Fibroblast of lung (primary cell): ENCODE data around the gene AASDH.

Experiments used
- EZH2 ChIP-seq: IDR thresholded peaks from 2 replicates; pipeline ENCODE4 v1.5.1; 2012; ENCODE audit warnings: low read length, control low read depth, mild to moderate bottlenecking; ENCODE audit errors: missing control alignments
- TF ChIP-seq, protein P1 (sequence below), 2 donors: IDR thresholded peaks in 1 of 2; conservative IDR thresholded peaks in 1 of 2; 1 replicate in 1 of 2; 2 replicates in 1 of 2; pipeline ENCODE4 v1.5.1; 2011 to 2012; ENCODE audit warnings: low read length in 2 of 2, control low read depth in 1 of 2, inconsistent platforms in 1 of 2, low read depth in 1 of 2, mild to moderate bottlenecking in 1 of 2

- TF ChIP-seq, protein P1, sequence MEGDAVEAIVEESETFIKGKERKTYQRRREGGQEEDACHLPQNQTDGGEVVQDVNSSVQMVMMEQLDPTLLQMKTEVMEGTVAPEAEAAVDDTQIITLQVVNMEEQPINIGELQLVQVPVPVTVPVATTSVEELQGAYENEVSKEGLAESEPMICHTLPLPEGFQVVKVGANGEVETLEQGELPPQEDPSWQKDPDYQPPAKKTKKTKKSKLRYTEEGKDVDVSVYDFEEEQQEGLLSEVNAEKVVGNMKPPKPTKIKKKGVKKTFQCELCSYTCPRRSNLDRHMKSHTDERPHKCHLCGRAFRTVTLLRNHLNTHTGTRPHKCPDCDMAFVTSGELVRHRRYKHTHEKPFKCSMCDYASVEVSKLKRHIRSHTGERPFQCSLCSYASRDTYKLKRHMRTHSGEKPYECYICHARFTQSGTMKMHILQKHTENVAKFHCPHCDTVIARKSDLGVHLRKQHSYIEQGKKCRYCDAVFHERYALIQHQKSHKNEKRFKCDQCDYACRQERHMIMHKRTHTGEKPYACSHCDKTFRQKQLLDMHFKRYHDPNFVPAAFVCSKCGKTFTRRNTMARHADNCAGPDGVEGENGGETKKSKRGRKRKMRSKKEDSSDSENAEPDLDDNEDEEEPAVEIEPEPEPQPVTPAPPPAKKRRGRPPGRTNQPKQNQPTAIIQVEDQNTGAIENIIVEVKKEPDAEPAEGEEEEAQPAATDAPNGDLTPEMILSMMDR (conservative IDR thresholded peaks at IDR 0.05 in 1 of 2, IDR thresholded peaks at IDR 0.05 in 1 of 2; ENCODE audit: low read depth in 1 of 2, low read length in 2 of 2) = no peak
- no peak for TF ChIP-seq EZH2
Measured at GRCh38 chr4:56314207-56314915, 72.9 kb downstream of the AASDH start.
